MM.1S (cell line): ENCODE measurements around the gene ZNF521.

Source experiments
- EZH2 ChIP-seq: fragments of 300-600 bp; sonication (generic); optimal IDR thresholded peaks from 2 replicates; pipeline ENCODE3; 2017; ENCODE audit warnings: low read depth, mild to moderate bottlenecking, antibody characterized with exemption, low read length, mixed read lengths
- TF ChIP-seq, protein P1 (sequence below): fragments of 300-600 bp; sonication (generic); IDR thresholded peaks from 2 replicates; pipeline ENCODE4 v1.5.1; 2016; ENCODE audit warnings: antibody characterized with exemption, low read length, mixed read lengths

- TF ChIP-seq, protein P1, sequence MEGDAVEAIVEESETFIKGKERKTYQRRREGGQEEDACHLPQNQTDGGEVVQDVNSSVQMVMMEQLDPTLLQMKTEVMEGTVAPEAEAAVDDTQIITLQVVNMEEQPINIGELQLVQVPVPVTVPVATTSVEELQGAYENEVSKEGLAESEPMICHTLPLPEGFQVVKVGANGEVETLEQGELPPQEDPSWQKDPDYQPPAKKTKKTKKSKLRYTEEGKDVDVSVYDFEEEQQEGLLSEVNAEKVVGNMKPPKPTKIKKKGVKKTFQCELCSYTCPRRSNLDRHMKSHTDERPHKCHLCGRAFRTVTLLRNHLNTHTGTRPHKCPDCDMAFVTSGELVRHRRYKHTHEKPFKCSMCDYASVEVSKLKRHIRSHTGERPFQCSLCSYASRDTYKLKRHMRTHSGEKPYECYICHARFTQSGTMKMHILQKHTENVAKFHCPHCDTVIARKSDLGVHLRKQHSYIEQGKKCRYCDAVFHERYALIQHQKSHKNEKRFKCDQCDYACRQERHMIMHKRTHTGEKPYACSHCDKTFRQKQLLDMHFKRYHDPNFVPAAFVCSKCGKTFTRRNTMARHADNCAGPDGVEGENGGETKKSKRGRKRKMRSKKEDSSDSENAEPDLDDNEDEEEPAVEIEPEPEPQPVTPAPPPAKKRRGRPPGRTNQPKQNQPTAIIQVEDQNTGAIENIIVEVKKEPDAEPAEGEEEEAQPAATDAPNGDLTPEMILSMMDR, result no peak
- no peak for TF ChIP-seq EZH2
Measured at GRCh38 chr18:25223899-25224886, 127.8 kb downstream of the ZNF521 start.
